Hematopoietic multipotent progenitor cell treated with erythropoietin and hydrocortisone succinate and interleukin-3 and kit ligand, for 17 days (in vitro differentiated cells): ENCODE measurements around the gene JAG1.

Experiments
- DNase-seq: peaks from one replicate; pipeline ENCODE4 v3.0.0-alpha.2; 2015; ENCODE audit warnings: low spot score

JAG1 gene

DNA sequence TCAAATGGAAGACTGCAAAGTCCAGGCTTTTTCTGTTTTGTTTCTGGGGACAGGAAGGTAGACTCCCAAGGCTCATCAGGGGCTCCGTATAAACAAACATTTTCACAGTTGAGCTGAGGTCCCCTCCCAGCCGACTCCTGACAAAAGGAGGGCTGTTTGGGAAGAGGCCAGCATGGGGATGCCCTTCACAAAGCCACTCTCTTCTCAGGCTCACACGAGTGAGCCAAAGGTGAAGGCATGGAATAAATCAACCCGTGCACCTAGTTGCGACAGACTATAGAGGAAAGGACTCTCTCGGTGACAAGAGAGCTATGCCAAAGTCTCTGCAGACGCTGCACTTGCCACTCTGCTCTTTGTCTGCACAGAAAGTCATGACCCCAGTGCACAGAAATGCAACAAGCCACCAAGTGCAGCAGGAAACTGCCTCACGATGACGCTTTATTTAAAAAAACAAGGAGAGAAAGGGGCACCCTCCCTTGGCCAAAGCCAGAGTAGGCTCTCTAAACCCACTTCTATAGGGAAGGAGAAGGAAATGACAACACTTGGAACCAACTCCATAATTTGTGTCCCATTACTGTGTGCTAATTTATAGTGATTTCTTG lies 21.0 kb downstream of the JAG1 start:
- DNase-seq, result no peak

GRCh38 chr20:10652185-10652584 lies 21.6 kb downstream of the JAG1 start:
- DNase-seq, result no peak

GRCh38 chr20:10651227-10651990 lies 22.4 kb downstream of the JAG1 start:
- no peak for DNase-seq

DNA sequence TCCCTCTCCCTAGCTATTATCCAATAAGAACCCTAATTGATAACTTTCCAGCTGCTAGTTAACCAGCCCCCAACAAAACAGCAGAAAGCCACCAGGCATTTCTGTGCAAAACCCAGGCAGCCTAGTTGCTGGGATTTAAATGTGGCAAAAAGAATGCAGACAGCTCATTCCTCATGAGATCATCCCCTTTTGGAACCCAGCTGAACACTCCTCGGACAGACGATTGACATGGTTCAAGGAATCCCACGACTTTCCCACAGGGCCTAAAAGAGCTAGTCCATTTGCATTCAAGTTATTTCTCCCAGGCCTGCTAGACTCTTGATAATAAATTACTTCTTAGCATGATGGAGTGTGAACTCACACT lies 24.0 kb downstream of the JAG1 start:
- no peak for DNase-seq

DNA sequence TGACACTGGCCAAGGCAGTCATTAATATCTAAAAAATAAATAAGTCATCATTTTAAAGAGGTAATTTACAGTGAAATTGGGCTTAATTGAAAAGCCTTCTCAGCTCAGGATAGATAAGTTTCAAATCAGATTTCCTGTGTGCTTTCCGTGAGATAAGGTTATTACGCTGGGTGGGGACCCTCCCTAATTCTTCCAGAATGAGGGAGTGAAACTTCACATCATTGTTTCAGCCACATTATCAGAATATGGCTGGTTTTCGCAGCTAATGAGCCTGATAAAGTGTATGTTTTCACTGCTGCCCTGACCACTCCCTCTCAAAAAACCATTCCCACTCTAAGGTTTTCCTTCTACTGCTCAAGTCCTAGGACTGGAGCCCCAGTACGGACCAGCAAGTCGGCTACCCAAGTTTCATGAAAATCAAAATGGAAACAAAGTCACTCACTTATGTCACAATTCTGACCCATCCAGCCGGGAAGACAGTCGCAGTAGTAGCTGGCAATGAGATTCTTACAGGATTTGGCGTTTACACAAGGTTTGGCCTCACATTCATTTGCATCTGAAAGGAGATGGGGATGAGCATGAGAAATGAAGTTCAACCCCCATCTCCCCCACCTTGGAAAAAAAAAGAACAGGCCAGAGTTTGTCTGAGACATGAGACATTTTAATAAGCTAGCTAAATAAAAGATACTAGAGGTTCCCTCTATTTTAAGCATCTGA lies 24.6 kb downstream of the JAG1 start:
- DNase-seq, result no peak

GRCh38 chr20:10648651-10649050 lies 25.1 kb downstream of the JAG1 start:
- DNase-seq, result no peak

- no peak for DNase-seq
Measured at GRCh38 chr20:10647909-10648308, 25.9 kb downstream of the JAG1 start.

DNA sequence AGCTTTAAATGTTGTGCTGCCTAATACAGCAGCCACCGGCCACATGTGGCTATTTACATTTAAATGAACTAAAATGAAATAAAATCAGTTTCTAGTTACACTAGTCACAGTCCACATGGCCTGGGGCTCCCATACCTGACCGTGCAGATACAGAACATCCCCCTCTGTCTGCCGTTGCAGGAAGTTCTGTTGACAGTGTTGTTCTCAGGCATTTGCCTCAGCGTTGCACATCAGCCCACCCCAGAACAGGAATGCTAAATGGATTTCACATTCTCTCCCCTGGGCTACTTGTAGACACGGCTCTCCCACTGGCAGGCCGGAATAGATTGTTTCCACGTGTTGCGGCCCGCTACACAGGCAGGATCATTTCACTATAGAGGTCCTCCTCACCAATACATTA lies 26.3 kb downstream of the JAG1 start:
- no peak for DNase-seq

DNA sequence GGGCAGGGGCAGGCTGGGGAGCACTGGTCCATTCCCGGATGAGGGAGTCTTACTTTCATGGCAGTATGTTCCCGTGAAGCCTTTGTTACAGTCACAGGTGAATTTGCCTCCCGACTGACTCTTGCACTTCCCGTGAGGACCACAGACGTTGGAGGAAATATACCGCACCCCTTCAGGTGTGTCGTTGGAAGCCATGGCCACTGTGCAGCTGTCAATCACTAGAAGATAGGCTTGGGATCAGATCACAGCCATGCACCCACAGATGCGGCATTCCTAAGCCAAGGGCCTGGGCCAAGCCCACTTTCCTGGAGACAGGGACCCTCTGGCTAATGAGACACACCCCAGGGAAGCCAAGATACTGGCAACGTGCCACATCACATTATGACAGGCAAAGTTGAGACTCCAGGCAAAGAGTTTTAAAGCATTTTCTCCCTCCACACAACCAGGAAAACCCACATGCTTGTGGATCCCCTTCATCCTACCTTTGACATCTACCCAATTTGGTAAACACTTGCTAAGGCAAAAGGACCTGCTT lies 26.8 kb downstream of the JAG1 start:
- no peak for DNase-seq

DNA sequence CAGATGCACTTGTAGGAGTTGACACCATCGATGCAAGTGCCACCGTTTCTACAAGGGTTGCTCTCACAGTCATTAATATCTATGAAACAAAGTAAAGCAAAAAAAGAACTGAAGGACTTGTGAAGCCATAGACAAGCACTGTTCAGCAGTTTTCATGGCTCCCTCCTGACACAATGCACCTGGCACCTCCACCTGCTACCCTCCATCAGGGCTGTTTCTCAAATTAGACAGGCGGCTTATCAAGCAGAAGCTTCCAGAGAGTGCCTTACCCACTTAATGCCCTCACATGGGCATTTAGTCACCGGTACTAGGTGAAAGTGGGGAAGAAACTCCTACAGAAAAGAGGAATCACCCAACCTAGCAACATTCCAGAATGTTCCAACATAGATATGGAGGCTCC lies 27.8 kb downstream of the JAG1 start:
- no peak for DNase-seq

- no peak for DNase-seq
Measured at GRCh38 chr20:10645205-10645570, 28.6 kb downstream of the JAG1 start.

- no peak for DNase-seq
Measured at GRCh38 chr20:10644458-10645204, 29.2 kb downstream of the JAG1 start.

GRCh38 chr20:10643560-10643873 lies 30.3 kb downstream of the JAG1 start:
- DNase-seq, result no peak

DNA sequence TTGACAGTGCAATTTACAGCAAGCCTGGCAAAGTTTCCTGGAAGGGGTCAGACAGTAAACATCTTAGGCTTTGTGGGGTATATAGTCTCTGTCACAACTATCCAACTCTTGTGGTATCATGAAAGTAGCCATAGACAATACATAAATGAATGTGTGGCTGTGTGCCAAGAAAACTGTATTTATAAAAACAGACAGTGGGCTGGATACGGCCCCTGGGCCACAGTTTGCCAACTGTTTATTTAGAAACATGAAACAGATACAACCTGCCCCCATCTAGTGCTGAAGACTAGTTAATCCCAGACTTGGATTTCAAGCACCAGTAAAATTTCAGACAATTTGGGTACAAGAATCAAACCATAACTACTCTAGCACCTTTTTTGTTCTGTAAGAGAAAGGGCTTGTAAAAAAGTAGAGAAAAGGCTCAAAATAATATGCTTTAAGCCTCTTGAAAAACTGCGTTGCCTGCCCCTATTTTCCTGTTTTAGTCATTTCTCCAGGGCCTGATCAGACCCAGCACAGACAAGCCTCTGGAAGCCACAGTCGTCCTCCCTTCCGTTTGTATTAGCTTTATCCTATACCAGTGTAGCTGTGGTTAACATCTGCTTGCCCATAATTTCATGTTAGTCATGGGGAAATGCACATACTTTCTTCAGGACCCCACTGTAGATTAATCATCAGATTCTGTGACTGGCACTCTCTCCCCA lies 30.8 kb downstream of the JAG1 start:
- no peak for DNase-seq

- no peak for DNase-seq
Measured at GRCh38 chr20:10641893-10642292, 31.9 kb downstream of the JAG1 start.

GRCh38 chr20:10641467-10641866 lies 32.3 kb downstream of the JAG1 start:
- DNase-seq, result no peak

GRCh38 chr20:10640897-10641296 lies 32.9 kb downstream of the JAG1 start:
- no peak for DNase-seq

DNA sequence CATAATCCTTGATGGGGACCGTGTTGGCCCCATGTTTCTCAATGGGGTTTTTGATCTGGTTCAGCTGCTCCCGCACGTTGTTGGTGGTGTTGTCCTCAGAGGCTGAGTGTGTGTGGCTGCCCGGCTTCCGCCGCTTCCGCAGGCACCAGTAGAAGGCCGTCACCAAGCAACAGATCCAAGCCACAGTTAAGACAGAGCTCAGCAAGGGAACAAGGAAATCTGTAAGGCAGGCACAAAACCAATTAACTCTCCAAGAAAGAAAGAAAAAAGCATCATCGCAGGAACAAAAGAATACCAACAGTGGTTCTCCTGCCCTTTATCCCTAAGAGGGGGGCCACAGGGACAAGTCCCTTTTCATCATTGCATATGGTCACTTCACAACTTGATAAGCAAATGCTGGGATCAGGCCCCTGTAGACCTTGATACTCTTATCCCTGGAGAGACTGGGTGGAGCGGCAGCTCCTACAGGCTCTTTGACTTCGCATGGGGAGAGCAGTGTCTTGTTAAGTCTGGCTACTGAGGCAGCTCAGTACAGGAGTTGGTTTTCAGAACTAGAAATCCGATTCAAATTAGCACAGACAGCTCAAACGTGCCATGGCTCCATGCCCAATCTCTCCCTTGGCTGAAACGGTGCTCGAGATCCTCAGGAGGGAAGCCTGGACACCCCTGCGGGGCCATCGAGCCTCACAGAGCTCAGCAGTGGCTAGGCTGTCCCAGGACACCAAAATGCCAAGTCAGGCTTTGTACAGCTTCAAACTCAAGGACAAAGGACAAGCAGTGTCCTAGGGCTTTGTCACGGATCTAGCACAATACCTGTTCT lies 33.9 kb downstream of the JAG1 start:
- DNase-seq, result no peak

- DNase-seq, result no peak
Measured at GRCh38 chr20:10639077-10639736, 34.6 kb downstream of the JAG1 start.

DNA sequence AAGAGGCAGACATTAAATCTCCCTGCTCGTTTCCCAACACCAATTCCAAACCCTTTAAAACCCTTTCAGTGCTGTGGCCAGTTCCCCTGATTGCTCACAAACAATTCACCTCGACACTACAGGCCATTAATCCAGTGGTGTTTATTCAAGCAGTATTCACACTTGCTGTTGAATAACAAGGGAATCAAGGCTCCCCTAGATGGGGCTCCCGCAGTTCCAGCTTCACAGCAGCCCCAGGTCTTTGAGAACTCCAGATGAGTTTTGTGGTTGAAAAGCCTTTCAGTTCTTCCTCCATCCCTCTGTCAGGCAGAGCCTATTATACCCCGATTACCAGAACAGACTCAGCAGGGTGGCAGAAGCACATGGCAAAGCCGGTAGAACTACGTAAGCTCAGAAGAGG lies 36.2 kb downstream of the JAG1 start:
- no peak for DNase-seq
